GM12801 (cell line): ENCODE measurements around the gene TIAM1.

ENCODE experiments used
- CTCF ChIP-seq: IDR thresholded peaks from one replicate; pipeline ENCODE4 v1.5.1; 2011; ENCODE audit warnings: control low read depth; ENCODE audit not compliant: insufficient read length; ENCODE audit errors: extremely low read depth

Gene TIAM1

GRCh38 chr21:31284797-31285397, 59.2 kb downstream of the TIAM1 start:
- no peak for TF ChIP-seq CTCF

- TF ChIP-seq CTCF = no peak
These were observed 61.0 kb downstream of the TIAM1 start for GRCh38 chr21:31283025-31283424.

GRCh38 chr21:31282095-31282709, 61.9 kb downstream of the TIAM1 start:
- TF ChIP-seq CTCF = no peak

GRCh38 chr21:31281561-31281960, 62.5 kb downstream of the TIAM1 start:
- TF ChIP-seq CTCF = no peak

- TF ChIP-seq CTCF = no peak
These were observed 64.1 kb downstream of the TIAM1 start for GRCh38 chr21:31279986-31280385.

- TF ChIP-seq CTCF = no peak
These were observed 64.8 kb downstream of the TIAM1 start for GRCh38 chr21:31279214-31279613.

- TF ChIP-seq CTCF = no peak
These were observed 65.4 kb downstream of the TIAM1 start for GRCh38 chr21:31278511-31279130.
